ENCODE measurements around the gene PTGFR. TPM values are rescaled to one million over a fixed set of nuclear protein-coding genes. Genes with fewer than 3 reads are reported as not detected.

The PTGFR gene
- total and polyA plus RNA-seq, 10 of the 15 experiments (the other 5 are each of a cell fraction or from before 2014, with no cell fraction given): not detected

- TF ChIP-seq SMAD1 (IDR thresholded peaks at IDR 0.05; ENCODE audit: low read depth, partially characterized antibody) (no peak), NFYA (IDR thresholded peaks at IDR 0.05; ENCODE audit: borderline replicate concordance, low read depth, low read length) (no peak), ELK1 (IDR thresholded peaks at IDR 0.05; ENCODE audit: low read depth, low read length) (no peak), SUZ12 (IDR thresholded peaks at IDR 0.05; ENCODE audit: unreplicated experiment) (no peak), TCF3 (IDR thresholded peaks at IDR 0.05; ENCODE audit: borderline replicate concordance, insufficient read depth, low read depth, low read length) (no peak), POLR2AphosphoS2 (IDR thresholded peaks at IDR 0.05; ENCODE audit: low read depth, low read length) (no peak), RAD21 (IDR thresholded peaks at IDR 0.05; ENCODE audit: insufficient read depth, low read depth, low read length) (no peak), TBL1XR1 (IDR thresholded peaks at IDR 0.05; ENCODE audit: low read depth, low read length) (no peak), PKNOX1 (IDR thresholded peaks at IDR 0.05) (no peak), YY1 (IDR thresholded peaks at IDR 0.05; ENCODE audit: low read depth, low read length) (no peak), HDGF (IDR thresholded peaks at IDR 0.05) (no peak), ZBTB11 (CRISPR knock-in tag; IDR thresholded peaks at IDR 0.05) (no peak), BCL11A (IDR thresholded peaks at IDR 0.05; ENCODE audit: low read depth, low read length) (no peak), TCF7 (IDR thresholded peaks at IDR 0.05; ENCODE audit: borderline replicate concordance) (no peak)
Observed at GRCh38 chr1:78540048-78540447, 49.3 kb downstream of the PTGFR start (continued).
